ENCODE data around the gene EPHB3. TPM values are rescaled to one million over a fixed set of nuclear protein-coding genes. Genes with fewer than 3 reads are reported as not detected.

Gene EPHB3
- polyA plus RNA-seq, 3 donors: 0.71 to 1.2 (median 0.80) TPM

DNA sequence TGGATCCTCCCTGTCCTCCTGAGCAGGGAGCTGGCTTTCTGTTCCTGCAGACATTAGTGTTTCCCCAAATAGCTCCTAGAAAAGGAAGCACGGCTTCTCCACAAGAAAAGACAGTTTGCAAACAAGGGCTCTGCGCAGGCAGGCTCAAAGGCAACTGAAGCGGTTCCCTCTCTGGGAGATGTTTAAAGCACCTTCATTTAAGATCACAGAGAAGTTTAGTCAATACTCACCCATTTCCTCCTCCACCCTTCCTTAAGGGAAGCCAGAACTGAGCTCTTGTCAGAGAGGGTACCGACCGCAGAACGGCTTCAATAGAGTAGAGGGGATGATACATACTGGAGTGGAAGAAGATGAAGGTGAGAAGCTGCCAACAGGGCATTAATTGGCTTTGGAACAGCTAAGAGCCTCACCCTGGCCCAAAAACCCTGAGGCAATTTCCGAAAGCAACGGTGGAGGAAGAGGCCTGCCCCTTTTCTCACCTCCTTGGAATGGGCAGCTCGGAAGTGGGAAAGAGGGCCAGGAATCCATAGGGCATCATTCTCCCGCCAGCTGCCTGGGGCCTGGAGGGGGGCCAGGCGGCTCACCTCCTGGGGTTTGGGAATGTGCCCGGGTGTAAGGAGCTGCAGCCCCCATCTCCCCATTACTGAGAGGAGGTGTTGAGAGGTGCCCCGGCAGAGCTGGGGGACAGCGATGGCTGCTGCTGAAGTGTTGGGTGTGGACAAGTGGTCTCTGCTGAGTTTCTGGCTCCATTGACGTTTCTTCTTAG, 4.8 kb upstream of the EPHB3 start:
- Mint-ChIP-seq H3K4me3 (peak overlapping the region in 1 of 2 donors; percentile 62), H3K4me1 (peaks cover 26% of the 10 kb centered on the region), H3K27me3 (ENCODE audit: low read depth in 3 of 3) (peaks cover 18 to 30% (median 29%) of the 10 kb centered on the region in 3 donors), H3K9me3 (peaks cover 0 to 4% (median 0%) of the 10 kb centered on the region in 7 donors), H3K27ac (no peak overlapping the region), H3K36me3 (peaks cover 0 to 5% of the 10 kb centered on the region in 2 donors)
- WGBS (ENCODE audit: insufficient coverage): 67% methylated on average over 5 of the region's 15 CpGs
- peaks cover 19 to 27% of the 10 kb centered on the region in 2 donors for H3K4me1 ChIP-seq (ENCODE audit: control insufficient read depth in 1 of 2, insufficient read depth in 2 of 2, low read length in 2 of 2)
- H3K4me3 ChIP-seq (replicated peaks in 1 of 3; ENCODE audit: low read depth in 2 of 3, low read length in 3 of 3): no peak overlapping the region
- no peak for DNase-seq
- H3K27ac ChIP-seq (ENCODE audit: low read depth in 1 of 2, low read length in 2 of 2): no peak overlapping the region
- H4K20me1 ChIP-seq (ENCODE audit: insufficient read depth, low read length): no peaks in the 10 kb centered on the region
- no peaks in the 10 kb centered on the region for H3K36me3 ChIP-seq (replicated peaks in 1 of 2; ENCODE audit: control insufficient read depth in 1 of 2, insufficient read depth in 2 of 2, low read length in 2 of 2)
- no peak overlapping the region for H3K4me2 ChIP-seq (replicated peaks; ENCODE audit: extremely low read depth, low read length, poor library complexity, severe bottlenecking)
- TF ChIP-seq, protein P1, sequence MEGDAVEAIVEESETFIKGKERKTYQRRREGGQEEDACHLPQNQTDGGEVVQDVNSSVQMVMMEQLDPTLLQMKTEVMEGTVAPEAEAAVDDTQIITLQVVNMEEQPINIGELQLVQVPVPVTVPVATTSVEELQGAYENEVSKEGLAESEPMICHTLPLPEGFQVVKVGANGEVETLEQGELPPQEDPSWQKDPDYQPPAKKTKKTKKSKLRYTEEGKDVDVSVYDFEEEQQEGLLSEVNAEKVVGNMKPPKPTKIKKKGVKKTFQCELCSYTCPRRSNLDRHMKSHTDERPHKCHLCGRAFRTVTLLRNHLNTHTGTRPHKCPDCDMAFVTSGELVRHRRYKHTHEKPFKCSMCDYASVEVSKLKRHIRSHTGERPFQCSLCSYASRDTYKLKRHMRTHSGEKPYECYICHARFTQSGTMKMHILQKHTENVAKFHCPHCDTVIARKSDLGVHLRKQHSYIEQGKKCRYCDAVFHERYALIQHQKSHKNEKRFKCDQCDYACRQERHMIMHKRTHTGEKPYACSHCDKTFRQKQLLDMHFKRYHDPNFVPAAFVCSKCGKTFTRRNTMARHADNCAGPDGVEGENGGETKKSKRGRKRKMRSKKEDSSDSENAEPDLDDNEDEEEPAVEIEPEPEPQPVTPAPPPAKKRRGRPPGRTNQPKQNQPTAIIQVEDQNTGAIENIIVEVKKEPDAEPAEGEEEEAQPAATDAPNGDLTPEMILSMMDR (IDR thresholded peaks at IDR 0.05): no peak
- H3K9ac ChIP-seq (ENCODE audit: insufficient read depth, low read length, poor library complexity, severe bottlenecking): no peak overlapping the region
- peaks cover 0 to 5% of the 10 kb centered on the region in 2 donors for H3K27me3 ChIP-seq (ENCODE audit: control insufficient read depth in 2 of 2, insufficient read depth in 2 of 2, low read length in 2 of 2)
- intact Hi-C loops (cut with micrococcal nuclease): no loop called here
- H3K9me3 ChIP-seq (replicated peaks in 1 of 2; ENCODE audit: control insufficient read depth in 1 of 2, insufficient read depth in 1 of 2, low read length in 2 of 2): no peaks in the 10 kb centered on the region
- no peaks in the 10 kb centered on the region for H3K79me2 ChIP-seq (ENCODE audit: insufficient read depth, low read length)
- H2AFZ ChIP-seq (ENCODE audit: insufficient read depth, low read depth, low read length, poor library complexity, severe bottlenecking): no peak overlapping the region

DNA sequence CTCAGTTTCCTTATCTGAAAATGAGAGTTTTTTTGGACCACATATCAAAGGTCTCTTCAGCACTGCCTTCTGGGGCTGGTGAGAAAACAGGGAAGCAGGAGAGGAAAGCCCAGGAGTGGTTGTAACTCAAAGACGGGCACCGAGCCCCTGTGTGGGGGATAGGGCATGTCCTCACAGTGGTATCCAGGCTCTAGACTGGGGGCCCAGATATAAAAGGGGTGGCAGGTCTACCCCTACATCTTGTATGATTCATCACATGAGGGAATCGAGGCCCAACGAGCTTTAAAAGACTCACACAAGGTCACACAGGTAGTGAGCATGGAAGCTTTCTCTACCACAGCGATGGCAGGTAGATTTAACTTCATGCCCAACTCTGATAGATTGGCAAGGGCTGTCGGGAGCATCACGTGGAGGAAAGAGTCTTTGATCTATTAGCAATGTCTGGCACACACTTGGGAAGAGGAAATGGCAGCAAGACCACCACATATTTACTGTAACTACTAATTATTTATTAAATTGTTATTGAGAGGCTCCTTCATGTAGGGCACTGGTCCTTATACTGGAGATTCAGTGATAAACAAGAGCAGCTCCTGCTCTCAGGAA, 4.1 kb upstream of the EPHB3 start:
- H3K4me2 ChIP-seq (replicated peaks; ENCODE audit: extremely low read depth, low read length, poor library complexity, severe bottlenecking): no peak overlapping the region
- intact Hi-C loops (cut with micrococcal nuclease): no loop called here
- no peaks in the 10 kb centered on the region for H3K79me2 ChIP-seq (ENCODE audit: insufficient read depth, low read length)
- Mint-ChIP-seq H3K27ac (no peak overlapping the region), H3K4me3 (no peak overlapping the region), H3K9me3 (peaks cover 0 to 4% (median 0%) of the 10 kb centered on the region in 7 donors), H3K36me3 (peaks cover 0 to 5% of the 10 kb centered on the region in 2 donors), H3K27me3 (ENCODE audit: low read depth in 3 of 3) (peaks cover 14 to 28% (median 26%) of the 10 kb centered on the region in 3 donors), H3K4me1 (peaks cover 26% of the 10 kb centered on the region)
- peaks cover 0 to 6% of the 10 kb centered on the region in 2 donors for H3K27me3 ChIP-seq (ENCODE audit: control insufficient read depth in 2 of 2, insufficient read depth in 2 of 2, low read length in 2 of 2)
- no peak overlapping the region for H2AFZ ChIP-seq (ENCODE audit: insufficient read depth, low read depth, low read length, poor library complexity, severe bottlenecking)
- H3K27ac ChIP-seq (ENCODE audit: low read depth in 1 of 2, low read length in 2 of 2): no peak overlapping the region
- H3K9me3 ChIP-seq (replicated peaks in 1 of 2; ENCODE audit: control insufficient read depth in 1 of 2, insufficient read depth in 1 of 2, low read length in 2 of 2): no peaks in the 10 kb centered on the region
- H4K20me1 ChIP-seq (ENCODE audit: insufficient read depth, low read length): no peaks in the 10 kb centered on the region
- H3K9ac ChIP-seq (ENCODE audit: insufficient read depth, low read length, poor library complexity, severe bottlenecking): no peak overlapping the region
- H3K4me1 ChIP-seq (ENCODE audit: control insufficient read depth in 1 of 2, insufficient read depth in 2 of 2, low read length in 2 of 2): peaks cover 20 to 30% of the 10 kb centered on the region in 2 donors
- TF ChIP-seq, protein P1 (IDR thresholded peaks at IDR 0.05): no peak
- H3K36me3 ChIP-seq (replicated peaks in 1 of 2; ENCODE audit: control insufficient read depth in 1 of 2, insufficient read depth in 2 of 2, low read length in 2 of 2): no peaks in the 10 kb centered on the region
- no peak for DNase-seq
- no peak overlapping the region for H3K4me3 ChIP-seq (replicated peaks in 1 of 3; ENCODE audit: low read depth in 2 of 3, low read length in 3 of 3)
- no CpG with 5 or more reads among the region's 7 CpGs for WGBS (ENCODE audit: insufficient coverage)
